PC-3 (cell line): ENCODE results near the gene BMF.

Source experiments
- EZH2phosphoT487 ChIP-seq: fragments of 300-600 bp; sonication (generic); IDR thresholded peaks from 2 replicates; pipeline ENCODE4 v1.6.1; 2018; ENCODE audit warnings: mild to moderate bottlenecking, antibody characterized with exemption, low read length, borderline replicate concordance
- TF ChIP-seq, protein P1 (sequence below): fragments of 300-600 bp; sonication (generic); conservative IDR thresholded peaks from 2 replicates; pipeline ENCODE4 v1.5.1; 2017; ENCODE audit warnings: antibody characterized with exemption, low read depth, mild to moderate bottlenecking, low read length

DNA sequence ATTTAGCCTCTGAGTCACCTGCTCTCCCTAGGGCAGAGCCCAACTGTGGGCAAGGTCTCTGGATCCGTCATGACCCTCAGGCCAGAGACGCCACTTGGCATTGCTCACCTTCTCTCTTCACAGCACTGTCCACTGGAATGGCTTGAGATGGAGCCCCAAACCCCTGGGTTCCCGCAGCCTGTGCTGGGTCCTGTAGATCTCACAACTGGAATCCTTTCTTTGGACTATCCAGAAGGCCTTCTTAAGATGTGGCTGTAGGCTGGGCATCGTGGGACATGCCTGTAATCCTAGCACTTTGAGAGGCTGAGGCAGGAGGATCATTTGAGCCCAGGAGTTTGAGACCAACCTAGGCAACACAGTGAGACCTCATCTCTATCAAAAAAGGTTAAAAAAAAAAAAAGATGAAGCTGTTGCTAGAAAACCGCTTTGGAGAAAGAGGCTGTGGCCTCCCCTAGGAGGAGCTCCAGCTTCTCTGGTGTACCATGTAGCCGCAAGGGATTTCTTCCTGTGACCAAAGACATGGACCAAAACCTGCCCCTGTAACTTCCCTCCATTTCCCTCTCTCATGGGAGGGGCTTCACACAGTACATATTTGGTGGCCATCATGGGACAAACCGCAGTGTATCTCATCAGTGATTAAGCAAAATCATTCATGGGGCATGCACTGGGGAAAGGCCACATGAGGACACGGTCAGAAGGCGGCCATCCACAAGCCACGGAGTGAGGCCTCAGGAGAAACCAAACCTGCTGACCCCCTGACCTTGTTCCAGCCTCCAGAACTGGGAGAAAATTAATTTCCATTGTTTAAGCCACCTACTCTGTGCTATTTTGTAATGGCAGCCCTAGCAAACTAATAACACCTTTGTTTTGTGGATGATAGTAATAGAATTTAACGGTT lies 28.9 kb upstream of the BMF start:
- TF ChIP-seq, protein P1, sequence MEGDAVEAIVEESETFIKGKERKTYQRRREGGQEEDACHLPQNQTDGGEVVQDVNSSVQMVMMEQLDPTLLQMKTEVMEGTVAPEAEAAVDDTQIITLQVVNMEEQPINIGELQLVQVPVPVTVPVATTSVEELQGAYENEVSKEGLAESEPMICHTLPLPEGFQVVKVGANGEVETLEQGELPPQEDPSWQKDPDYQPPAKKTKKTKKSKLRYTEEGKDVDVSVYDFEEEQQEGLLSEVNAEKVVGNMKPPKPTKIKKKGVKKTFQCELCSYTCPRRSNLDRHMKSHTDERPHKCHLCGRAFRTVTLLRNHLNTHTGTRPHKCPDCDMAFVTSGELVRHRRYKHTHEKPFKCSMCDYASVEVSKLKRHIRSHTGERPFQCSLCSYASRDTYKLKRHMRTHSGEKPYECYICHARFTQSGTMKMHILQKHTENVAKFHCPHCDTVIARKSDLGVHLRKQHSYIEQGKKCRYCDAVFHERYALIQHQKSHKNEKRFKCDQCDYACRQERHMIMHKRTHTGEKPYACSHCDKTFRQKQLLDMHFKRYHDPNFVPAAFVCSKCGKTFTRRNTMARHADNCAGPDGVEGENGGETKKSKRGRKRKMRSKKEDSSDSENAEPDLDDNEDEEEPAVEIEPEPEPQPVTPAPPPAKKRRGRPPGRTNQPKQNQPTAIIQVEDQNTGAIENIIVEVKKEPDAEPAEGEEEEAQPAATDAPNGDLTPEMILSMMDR: 0 out of 2 replicates have a peak, but pooled peaks have one; percentile 17
- no peak for TF ChIP-seq EZH2phosphoT487
